Mucosa of descending colon (tissue), 3 donors: ENCODE data around the gene BMPER. TPM values are rescaled to one million over a fixed set of nuclear protein-coding genes. Genes with fewer than 3 reads are reported as not detected.

ENCODE experiments used
- ATAC-seq: fragments of 200-7000 bp; cut with Tn5 transposase; one replicate; pipeline ENCODE4 v1.9.1; 2020; ENCODE audit warnings: mild to moderate bottlenecking, moderate library complexity
- DNase-seq, 3 donors: peaks; one replicate each; pipeline ENCODE4 v3.0.0-alpha.2; 2020
- H3K36me3 ChIP-seq: fragments of 200-600 bp; one replicate; pipeline ENCODE4 v1.8.0; 2021; ENCODE audit warnings: low read depth, mild to moderate bottlenecking
- H3K4me1 ChIP-seq: fragments of 200-600 bp; one replicate; pipeline ENCODE4 v1.8.0; 2021; ENCODE audit warnings: low read depth, mild to moderate bottlenecking
- H3K4me3 ChIP-seq: fragments of 200-600 bp; one replicate; pipeline ENCODE4 v1.8.0; 2021; ENCODE audit warnings: mild to moderate bottlenecking
- H3K9me3 ChIP-seq: fragments of 200-600 bp; one replicate; pipeline ENCODE4 v1.8.0; 2021; ENCODE audit warnings: mild to moderate bottlenecking
- CTCF ChIP-seq: fragments of 200-600 bp; IDR thresholded peaks from one replicate; pipeline ENCODE4 v1.8.0; 2022; ENCODE audit warnings: antibody characterized with exemption, mild to moderate bottlenecking
- intact Hi-C, 2 donors: fragments of 100-400 bp; cut with DNase I in 1 of 2; cut with micrococcal nuclease in 1 of 2; formaldehyde crosslinking; loops; one replicate each; pipeline versions ENCODE4 v1.11.0 to v1.11.1; 2022; cut with DNase I, micrococcal nuclease
- total RNA-seq, 3 donors: library from RNA; stranded (reverse); fragmentation: NEBNext Ultra II Directional in 2 of 3; extraction: Animal tissue kit (Norgen Biotek cat#: 25700) in 2 of 3; gene quantifications; one replicate each; pipeline versions ENCODE4 v1.2.1 to v1.2.4, GENCODE V29; 2021 to 2023
- donor health status: DM: no; HTN: no; CAD: no; lungs with moderate emphysema.
- donor health status: DM: no; HTN: no; CAD: no.
- donor health status: DM: no; HTN: yes; CAD: no.

Gene BMPER
- total RNA-seq, 3 donors from 2014 or later, result 1.3 to 2.0 (median 1.4) TPM

GRCh38 chr7:34123316-34123715 lies 218.0 kb downstream of the BMPER start:
- no peaks in the 10 kb centered on the region for H3K36me3 ChIP-seq
- DNase-seq, result no peak
- no peak overlapping the region for H3K4me3 ChIP-seq
- intact Hi-C loops, result no loop called here
- TF ChIP-seq CTCF, result no peak
- peaks cover 13% of the 10 kb centered on the region for H3K9me3 ChIP-seq
- no peak for ATAC-seq
- H3K4me1 ChIP-seq, result no peaks in the 10 kb centered on the region

GRCh38 chr7:34124765-34125164 lies 219.4 kb downstream of the BMPER start:
- Histone ChIP-seq H3K9me3 (peaks cover 13% of the 10 kb centered on the region), H3K36me3 (no peaks in the 10 kb centered on the region), H3K4me1 (no peaks in the 10 kb centered on the region), H3K4me3 (no peak overlapping the region)
- no peak for TF ChIP-seq CTCF
- DNase-seq (no peak), ATAC-seq (no peak)
- intact Hi-C loops, result no loop called here

GRCh38 chr7:34128762-34129161 lies 223.4 kb downstream of the BMPER start:
- intact Hi-C loops, result no loop called here
- Histone ChIP-seq H3K4me1 (no peaks in the 10 kb centered on the region), H3K36me3 (no peaks in the 10 kb centered on the region), H3K4me3 (no peak overlapping the region), H3K9me3 (peaks cover 13% of the 10 kb centered on the region)
- TF ChIP-seq CTCF, result no peak
- DNase-seq, result no peak
- ATAC-seq, result no peak

- DNase-seq, result no peak
- TF ChIP-seq CTCF, result no peak
- ATAC-seq, result no peak
- Histone ChIP-seq H3K36me3 (no peaks in the 10 kb centered on the region), H3K4me1 (no peaks in the 10 kb centered on the region), H3K4me3 (no peak overlapping the region), H3K9me3 (no peaks in the 10 kb centered on the region)
- intact Hi-C loops, result no loop called here
Observed at GRCh38 chr7:34130558-34131295, 225.4 kb downstream of the BMPER start.

- intact Hi-C loops, result no loop called here
- Histone ChIP-seq H3K9me3 (no peaks in the 10 kb centered on the region), H3K4me3 (no peak overlapping the region), H3K36me3 (no peaks in the 10 kb centered on the region), H3K4me1 (no peaks in the 10 kb centered on the region)
- ATAC-seq (no peak), DNase-seq (no peak)
- no peak for TF ChIP-seq CTCF
Observed at GRCh38 chr7:34131371-34131770, 226.0 kb downstream of the BMPER start.
